ENCODE results near the gene C11orf86. TPM values are rescaled to one million over a fixed set of nuclear protein-coding genes. Genes with fewer than 3 reads are reported as not detected.
A peak's percentile ranks its signal among the peaks of the same experiment; 100 is the strongest.

C11orf86 gene
- total and polyA plus RNA-seq, 7 donors = 0.04 to 0.10 TPM; not detected in 5

DNA sequence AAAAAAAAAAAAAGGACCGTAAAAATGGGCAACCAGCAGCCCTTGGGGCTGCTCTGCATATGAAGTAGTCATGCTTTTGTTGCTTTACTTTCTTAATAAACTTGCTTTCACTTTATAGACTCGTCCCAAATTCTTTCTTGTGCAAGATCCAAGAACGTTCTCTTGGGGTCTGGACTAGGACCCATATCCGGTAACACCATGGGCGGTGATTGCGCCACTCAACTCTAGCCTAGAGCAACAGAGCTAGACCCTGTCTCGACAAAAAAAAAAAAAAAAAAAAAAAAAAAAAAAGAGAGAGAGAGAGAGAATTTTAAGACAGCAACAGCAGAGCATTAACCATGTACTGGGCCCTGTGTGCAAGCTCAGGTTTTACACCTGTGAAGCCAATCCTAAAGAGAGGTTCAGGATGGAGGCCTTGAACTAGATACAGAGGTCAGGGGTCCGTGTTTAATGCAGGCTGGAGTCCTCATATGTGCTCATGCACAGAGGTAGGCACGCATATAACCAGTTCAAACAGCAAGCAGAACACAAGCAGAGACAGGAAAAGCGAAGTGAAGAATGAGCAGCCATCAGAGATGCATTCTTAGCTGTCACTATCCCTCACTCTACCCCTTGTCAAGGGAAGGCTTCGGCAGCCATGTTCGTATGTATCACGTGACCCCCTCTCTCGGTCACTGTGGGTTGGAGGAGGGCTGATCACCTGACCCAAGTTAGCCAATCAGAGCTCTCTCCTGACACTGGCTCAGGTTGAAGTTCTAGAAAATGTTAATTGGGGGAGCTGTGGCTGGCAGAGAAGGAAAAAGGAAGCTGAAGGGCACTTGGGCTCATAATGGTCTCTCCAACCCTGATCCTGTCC is 31.2 kb downstream of the C11orf86 start:
- Histone ChIP-seq H3K9me3 (no peaks in the 10 kb centered on the region), H3K4me3 (no peak overlapping the region), H3K36me3 (ENCODE audit: insufficient read depth in 1 of 2, low read depth in 1 of 2) (no peaks in the 10 kb centered on the region), H3K4me1 (no peaks in the 10 kb centered on the region), H3K27me3 (ENCODE audit: insufficient read depth in 3 of 3, low read length in 2 of 3) (no peaks in the 10 kb centered on the region), H3K27ac (no peak overlapping the region)
- DNase-seq = peak; percentile 47 to 88
- ATAC-seq = peak in 3 of 4 donors; percentile 32 to 60 (median 60)
- WGBS, 3 donors = 79 to 85% (median 82%) methylated on average over 14 of the region's 14 CpGs
- intact Hi-C loops (cut with DNase I) = no loop called here
- TF ChIP-seq, protein P1, sequence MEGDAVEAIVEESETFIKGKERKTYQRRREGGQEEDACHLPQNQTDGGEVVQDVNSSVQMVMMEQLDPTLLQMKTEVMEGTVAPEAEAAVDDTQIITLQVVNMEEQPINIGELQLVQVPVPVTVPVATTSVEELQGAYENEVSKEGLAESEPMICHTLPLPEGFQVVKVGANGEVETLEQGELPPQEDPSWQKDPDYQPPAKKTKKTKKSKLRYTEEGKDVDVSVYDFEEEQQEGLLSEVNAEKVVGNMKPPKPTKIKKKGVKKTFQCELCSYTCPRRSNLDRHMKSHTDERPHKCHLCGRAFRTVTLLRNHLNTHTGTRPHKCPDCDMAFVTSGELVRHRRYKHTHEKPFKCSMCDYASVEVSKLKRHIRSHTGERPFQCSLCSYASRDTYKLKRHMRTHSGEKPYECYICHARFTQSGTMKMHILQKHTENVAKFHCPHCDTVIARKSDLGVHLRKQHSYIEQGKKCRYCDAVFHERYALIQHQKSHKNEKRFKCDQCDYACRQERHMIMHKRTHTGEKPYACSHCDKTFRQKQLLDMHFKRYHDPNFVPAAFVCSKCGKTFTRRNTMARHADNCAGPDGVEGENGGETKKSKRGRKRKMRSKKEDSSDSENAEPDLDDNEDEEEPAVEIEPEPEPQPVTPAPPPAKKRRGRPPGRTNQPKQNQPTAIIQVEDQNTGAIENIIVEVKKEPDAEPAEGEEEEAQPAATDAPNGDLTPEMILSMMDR (IDR thresholded peaks at IDR 0.05) = no peak

- no peaks in the 10 kb centered on the region for H3K4me1 ChIP-seq
- no peak overlapping the region for H3K4me3 ChIP-seq
- H3K27me3 ChIP-seq (ENCODE audit: insufficient read depth in 3 of 3, low read length in 2 of 3) = no peaks in the 10 kb centered on the region
- intact Hi-C loops (cut with DNase I) = no loop called here
- ATAC-seq (no peak), DNase-seq (no peak)
- H3K36me3 ChIP-seq (ENCODE audit: insufficient read depth in 1 of 2, low read depth in 1 of 2) = no peaks in the 10 kb centered on the region
- H3K9me3 ChIP-seq = no peaks in the 10 kb centered on the region
- TF ChIP-seq, protein P1 (IDR thresholded peaks at IDR 0.05) = no peak
- 93 to 95% (median 93%) methylated on average over 7 of the region's 7 CpGs for WGBS, 3 donors
- no peak overlapping the region for H3K27ac ChIP-seq
These were observed 32.0 kb downstream of the C11orf86 start for GRCh38 chr11:67007126-67007525.

GRCh38 chr11:67010296-67010905 is 35.3 kb downstream of the C11orf86 start:
- no peaks in the 10 kb centered on the region for H3K4me1 ChIP-seq
- no peak overlapping the region for H3K27ac ChIP-seq
- TF ChIP-seq, protein P1 (IDR thresholded peaks at IDR 0.05) = no peak
- WGBS, 3 donors = 69 to 76% (median 70%) methylated on average over 7 of the region's 7 CpGs
- intact Hi-C loops (cut with DNase I) = no loop called here
- H3K36me3 ChIP-seq (ENCODE audit: insufficient read depth in 1 of 2, low read depth in 1 of 2) = no peaks in the 10 kb centered on the region
- no peak for ATAC-seq
- no peaks in the 10 kb centered on the region for H3K9me3 ChIP-seq
- DNase-seq = no peak
- no peak overlapping the region for H3K4me3 ChIP-seq
- no peaks in the 10 kb centered on the region for H3K27me3 ChIP-seq (ENCODE audit: insufficient read depth in 3 of 3, low read length in 2 of 3)

DNA sequence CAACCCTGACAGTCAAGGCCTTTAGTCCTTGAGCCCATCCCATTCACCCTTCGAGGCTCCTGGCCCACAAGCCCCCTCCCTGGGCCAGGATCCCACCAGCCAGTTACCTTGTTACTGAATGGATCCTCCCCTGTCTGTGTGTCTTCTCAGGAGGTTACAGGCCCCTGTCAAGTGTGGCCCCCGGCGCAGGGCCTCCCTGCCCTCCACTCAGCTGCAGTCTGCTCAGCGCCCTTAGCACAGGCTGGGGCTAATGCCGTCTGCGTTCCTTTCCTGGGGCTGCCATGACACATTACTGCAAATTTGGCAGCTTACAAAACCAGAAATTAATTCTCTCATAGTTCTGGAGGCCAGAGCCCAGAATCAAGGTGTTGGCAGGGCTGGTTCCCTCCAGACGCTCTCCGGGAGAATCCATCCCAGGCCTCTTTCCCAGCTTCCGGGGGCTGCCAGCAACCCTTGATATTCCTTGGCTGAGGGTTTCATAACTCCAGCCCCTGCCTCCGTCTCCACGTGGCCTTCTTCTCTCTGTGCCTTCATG is 38.5 kb downstream of the C11orf86 start:
- no peaks in the 10 kb centered on the region for H3K27me3 ChIP-seq (ENCODE audit: insufficient read depth in 3 of 3, low read length in 2 of 3)
- no peak for DNase-seq
- no peak overlapping the region for H3K4me3 ChIP-seq
- H3K4me1 ChIP-seq = no peaks in the 10 kb centered on the region
- TF ChIP-seq, protein P1 (IDR thresholded peaks at IDR 0.05) = no peak
- no peaks in the 10 kb centered on the region for H3K36me3 ChIP-seq (ENCODE audit: insufficient read depth in 1 of 2, low read depth in 1 of 2)
- intact Hi-C loops (cut with DNase I) = no loop called here
- no peaks in the 10 kb centered on the region for H3K9me3 ChIP-seq
- no peak overlapping the region for H3K27ac ChIP-seq
- no peak for ATAC-seq
- 82 to 87% (median 84%) methylated on average over 11 of the region's 11 CpGs for WGBS, 3 donors
